NCI-H1436 treated with DMSO at 0.1 percent for 48 hours (cell line): ENCODE results near the gene CERS3.

Experiments
- DNase-seq: peaks from one replicate; lab custom pipeline; 2025; lab: John Stamatoyannopoulos, UW

Gene CERS3

GRCh38 chr15:100383302-100384107, 145.2 kb downstream of the CERS3 start:
- DNase-seq = no peak

GRCh38 chr15:100373942-100374341, 154.8 kb downstream of the CERS3 start:
- no peak for DNase-seq

- no peak for DNase-seq
Observed at GRCh38 chr15:100373120-100373896, 155.4 kb downstream of the CERS3 start.

GRCh38 chr15:100372739-100373119, 156.0 kb downstream of the CERS3 start:
- no peak for DNase-seq

- DNase-seq = no peak
Observed at GRCh38 chr15:100355342-100355741, 173.4 kb downstream of the CERS3 start.

- DNase-seq = no peak
Observed at GRCh38 chr15:100353449-100353848, 175.3 kb downstream of the CERS3 start.

- DNase-seq = no peak
Observed at GRCh38 chr15:100350434-100351226, 178.1 kb downstream of the CERS3 start.
